OCI-LY7 (cell line): ENCODE measurements around the gene HS6ST3.

ENCODE experiments used
- CTCF ChIP-seq: fragments of 200-600 bp; sonication (generic); conservative IDR thresholded peaks from 2 replicates; pipeline ENCODE4 v1.5.1; 2014; ENCODE audit warnings: mild to moderate bottlenecking, antibody characterized with exemption, low read length, moderate library complexity, mixed read lengths
- EZH2phosphoT487 ChIP-seq: fragments of 200-600 bp; sonication (generic); IDR thresholded peaks from 2 replicates; pipeline ENCODE4 v1.6.1; 2018; ENCODE audit warnings: low read depth, borderline replicate concordance, mild to moderate bottlenecking, mixed run types, antibody characterized with exemption, low read length, moderate library complexity, mixed read lengths

GRCh38 chr13:96379967-96380366 is 290.1 kb downstream of the HS6ST3 start:
- TF ChIP-seq CTCF (no peak), EZH2phosphoT487 (no peak)
